Measurements from ENCODE around the gene ATF1. TPM values are rescaled to one million over a fixed set of nuclear protein-coding genes. Genes with fewer than 3 reads are reported as not detected.

Gene ATF1
- total and polyA plus RNA-seq, 4 donors, result 10.8 to 39.0 (median 26.7) TPM

DNA sequence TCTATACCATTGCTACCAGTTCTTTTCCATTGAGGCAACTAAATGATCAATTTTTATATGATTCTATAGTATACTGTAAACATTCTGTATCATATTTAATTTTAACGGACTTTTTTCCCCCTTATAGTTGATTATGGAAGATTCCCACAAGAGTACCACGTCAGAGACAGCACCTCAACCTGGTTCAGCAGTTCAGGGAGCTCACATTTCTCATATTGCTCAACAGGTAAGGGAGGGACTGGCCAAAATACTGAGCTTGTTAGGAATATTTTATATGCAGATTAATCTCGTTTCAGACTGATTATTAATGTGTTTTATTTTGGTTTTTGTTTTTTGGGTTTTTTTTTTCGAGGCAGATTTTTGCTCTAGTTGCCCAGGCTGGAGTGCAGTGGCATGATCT lies 16.1 kb downstream of the ATF1 start:
- H3K36me3 ChIP-seq (ENCODE audit: control insufficient read depth in 1 of 2, insufficient read depth in 2 of 2, low read length in 1 of 2), result no peaks in the 10 kb centered on the region
- WGBS, 2 donors, result 96 to 98% methylated on average over 4 of the region's 4 CpGs
- no peaks in the 10 kb centered on the region for H3K4me1 ChIP-seq (ENCODE audit: control insufficient read depth in 1 of 2, insufficient read depth in 2 of 2, low read length in 2 of 2)
- H3K27me3 ChIP-seq (ENCODE audit: control insufficient read depth in 1 of 2, insufficient read depth in 2 of 2, low read length in 1 of 2), result no peaks in the 10 kb centered on the region
- no peaks in the 10 kb centered on the region for H3K9me3 ChIP-seq (ENCODE audit: control insufficient read depth, low read length)
- intact Hi-C loops (cut with DNase I), result no loop called here
- H3K27ac ChIP-seq (ENCODE audit: low read depth in 1 of 2, low read length in 2 of 2), result no peak overlapping the region
- DNase-seq (no peak), ATAC-seq (ENCODE audit: low FRiP score) (no peak)
- no peak overlapping the region for H3K4me3 ChIP-seq (ENCODE audit: low read length in 2 of 2)

DNA sequence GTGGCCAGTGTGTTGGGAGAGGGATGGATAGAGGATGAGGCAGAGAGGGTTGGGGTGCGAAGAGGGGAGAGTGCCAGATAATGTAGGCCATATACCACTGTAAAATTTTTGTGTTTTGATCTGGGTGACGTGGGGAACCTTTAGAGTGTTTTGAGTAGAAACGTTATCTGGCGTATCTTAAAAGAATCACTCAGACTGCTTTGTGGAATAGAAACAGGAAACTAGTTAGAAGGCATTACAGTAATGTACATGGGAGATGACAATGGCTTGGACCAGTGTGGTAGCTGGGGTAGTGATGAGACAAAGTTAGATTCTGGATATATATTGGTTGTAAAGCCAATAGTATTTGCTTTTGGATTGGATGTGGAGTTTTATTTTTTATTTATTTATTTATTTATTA lies 20.6 kb downstream of the ATF1 start:
- ATAC-seq (ENCODE audit: low FRiP score), result no peak
- WGBS, 2 donors, result 88 to 94% methylated on average over 4 of the region's 4 CpGs
- intact Hi-C loops (cut with DNase I), result no loop called here

GRCh38 chr12:50785406-50786001 lies 21.6 kb downstream of the ATF1 start:
- Histone ChIP-seq H3K4me1 (ENCODE audit: control insufficient read depth in 1 of 2, insufficient read depth in 2 of 2, low read length in 2 of 2) (peaks cover 0 to 8% of the 10 kb centered on the region in 2 donors), H3K27ac (ENCODE audit: low read depth in 1 of 2, low read length in 2 of 2) (peak overlapping the region in 1 of 2 donors; percentile 40), H3K27me3 (ENCODE audit: control insufficient read depth in 1 of 2, insufficient read depth in 2 of 2, low read length in 1 of 2) (no peaks in the 10 kb centered on the region), H3K9me3 (ENCODE audit: control insufficient read depth, low read length) (no peaks in the 10 kb centered on the region), H3K4me3 (ENCODE audit: low read length in 2 of 2) (no peak overlapping the region), H3K36me3 (ENCODE audit: control insufficient read depth in 1 of 2, insufficient read depth in 2 of 2, low read length in 1 of 2) (no peaks in the 10 kb centered on the region)
- WGBS, 2 donors, result 89 to 93% methylated on average over 3 of the region's 3 CpGs
- DNase-seq (no peak), ATAC-seq (ENCODE audit: low FRiP score) (no peak)
- intact Hi-C loops (cut with DNase I), result no loop called here

More for the DNA sequence above, 20.6 kb downstream of the ATF1 start:
- Histone ChIP-seq H3K4me3 (ENCODE audit: low read length in 2 of 2) (no peak overlapping the region), H3K27me3 (ENCODE audit: control insufficient read depth in 1 of 2, insufficient read depth in 2 of 2, low read length in 1 of 2) (no peaks in the 10 kb centered on the region), H3K4me1 (ENCODE audit: control insufficient read depth in 1 of 2, insufficient read depth in 2 of 2, low read length in 2 of 2) (peaks cover 0 to 8% of the 10 kb centered on the region in 2 donors), H3K9me3 (ENCODE audit: control insufficient read depth, low read length) (no peaks in the 10 kb centered on the region), H3K36me3 (ENCODE audit: control insufficient read depth in 1 of 2, insufficient read depth in 2 of 2, low read length in 1 of 2) (no peaks in the 10 kb centered on the region), H3K27ac (ENCODE audit: low read depth in 1 of 2, low read length in 2 of 2) (no peak overlapping the region)
- DNase-seq, result no peak

DNA sequence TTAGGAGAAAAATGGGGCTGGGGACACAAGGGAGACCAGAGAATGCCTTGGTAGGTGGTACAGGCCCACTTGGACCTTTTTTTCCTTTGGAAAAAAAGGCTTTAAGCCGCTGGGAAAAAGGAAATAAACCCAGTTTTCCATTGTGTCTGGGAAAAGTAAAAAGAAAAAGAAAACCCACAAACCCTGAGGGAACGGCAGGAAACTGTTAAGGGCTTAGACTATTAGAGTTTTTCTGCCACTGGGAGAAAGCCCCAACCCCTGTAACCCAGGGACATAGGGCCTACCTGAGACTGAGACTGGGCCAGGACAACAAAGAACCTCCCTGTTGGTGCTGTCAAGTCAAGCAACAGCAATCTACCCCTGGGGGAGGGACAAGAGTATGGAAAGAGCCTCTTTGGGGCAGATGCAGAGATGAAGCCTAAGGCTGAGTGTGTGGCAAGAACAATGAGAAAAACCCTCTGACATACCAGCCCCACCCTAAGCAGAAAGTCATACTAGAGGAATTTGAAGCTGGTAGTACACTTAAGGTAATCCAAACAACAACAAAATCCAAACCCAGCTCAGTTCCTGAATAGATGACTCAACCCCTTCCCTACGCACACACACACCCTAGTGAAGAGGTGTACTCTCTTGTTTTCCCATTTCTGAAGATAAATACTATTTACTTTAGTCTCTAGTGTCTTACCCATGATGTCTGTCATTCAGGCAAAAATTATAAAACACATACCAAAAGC lies 22.8 kb downstream of the ATF1 start:
- H3K4me1 ChIP-seq (ENCODE audit: control insufficient read depth in 1 of 2, insufficient read depth in 2 of 2, low read length in 2 of 2), result peaks cover 0 to 8% of the 10 kb centered on the region in 2 donors
- intact Hi-C loops (cut with DNase I), result no loop called here
- H3K27ac ChIP-seq (ENCODE audit: low read depth in 1 of 2, low read length in 2 of 2), result peak overlapping the region in 1 of 2 donors; percentile 73
- H3K27me3 ChIP-seq (ENCODE audit: control insufficient read depth in 1 of 2, insufficient read depth in 2 of 2, low read length in 1 of 2), result no peaks in the 10 kb centered on the region
- H3K4me3 ChIP-seq (ENCODE audit: low read length in 2 of 2), result no peak overlapping the region
- H3K36me3 ChIP-seq (ENCODE audit: control insufficient read depth in 1 of 2, insufficient read depth in 2 of 2, low read length in 1 of 2), result no peaks in the 10 kb centered on the region
- H3K9me3 ChIP-seq (ENCODE audit: control insufficient read depth, low read length), result no peaks in the 10 kb centered on the region
- 58 to 68% methylated on average over 3 of the region's 3 CpGs for WGBS, 2 donors
- ATAC-seq (ENCODE audit: low FRiP score), result no peak
- DNase-seq, result no peak

- Histone ChIP-seq H3K36me3 (ENCODE audit: control insufficient read depth in 1 of 2, insufficient read depth in 2 of 2, low read length in 1 of 2) (no peaks in the 10 kb centered on the region), H3K9me3 (ENCODE audit: control insufficient read depth, low read length) (no peaks in the 10 kb centered on the region), H3K4me1 (ENCODE audit: control insufficient read depth in 1 of 2, insufficient read depth in 2 of 2, low read length in 2 of 2) (peaks cover 0 to 8% of the 10 kb centered on the region in 2 donors), H3K4me3 (ENCODE audit: low read length in 2 of 2) (no peak overlapping the region), H3K27me3 (ENCODE audit: control insufficient read depth in 1 of 2, insufficient read depth in 2 of 2, low read length in 1 of 2) (no peaks in the 10 kb centered on the region), H3K27ac (ENCODE audit: low read depth in 1 of 2, low read length in 2 of 2) (no peak overlapping the region)
- ATAC-seq (ENCODE audit: low FRiP score) (no peak), DNase-seq (no peak)
- WGBS, 2 donors, result 98% methylated on average over 2 of the region's 2 CpGs
- intact Hi-C loops (cut with DNase I), result no loop called here
Observed at GRCh38 chr12:50787618-50788017, 23.7 kb downstream of the ATF1 start.

GRCh38 chr12:50788561-50788960 lies 24.7 kb downstream of the ATF1 start:
- Histone ChIP-seq H3K9me3 (ENCODE audit: control insufficient read depth, low read length) (no peaks in the 10 kb centered on the region), H3K4me3 (ENCODE audit: low read length in 2 of 2) (no peak overlapping the region), H3K36me3 (ENCODE audit: control insufficient read depth in 1 of 2, insufficient read depth in 2 of 2, low read length in 1 of 2) (no peaks in the 10 kb centered on the region), H3K27me3 (ENCODE audit: control insufficient read depth in 1 of 2, insufficient read depth in 2 of 2, low read length in 1 of 2) (no peaks in the 10 kb centered on the region), H3K4me1 (ENCODE audit: control insufficient read depth in 1 of 2, insufficient read depth in 2 of 2, low read length in 2 of 2) (peaks cover 0 to 8% of the 10 kb centered on the region in 2 donors), H3K27ac (ENCODE audit: low read depth in 1 of 2, low read length in 2 of 2) (no peak overlapping the region)
- DNase-seq (no peak), ATAC-seq (ENCODE audit: low FRiP score) (no peak)
- 79 to 85% methylated on average over 3 of the region's 3 CpGs for WGBS, 2 donors
- intact Hi-C loops (cut with DNase I), result no loop called here

GRCh38 chr12:50790081-50790480 lies 26.2 kb downstream of the ATF1 start:
- no peaks in the 10 kb centered on the region for H3K9me3 ChIP-seq (ENCODE audit: control insufficient read depth, low read length)
- peaks cover 0 to 8% of the 10 kb centered on the region in 2 donors for H3K4me1 ChIP-seq (ENCODE audit: control insufficient read depth in 1 of 2, insufficient read depth in 2 of 2, low read length in 2 of 2)
- DNase-seq (no peak), ATAC-seq (ENCODE audit: low FRiP score) (no peak)
- H3K27ac ChIP-seq (ENCODE audit: low read depth in 1 of 2, low read length in 2 of 2), result no peak overlapping the region
- no peak overlapping the region for H3K4me3 ChIP-seq (ENCODE audit: low read length in 2 of 2)
- intact Hi-C loops (cut with DNase I), result no loop called here
- no peaks in the 10 kb centered on the region for H3K36me3 ChIP-seq (ENCODE audit: control insufficient read depth in 1 of 2, insufficient read depth in 2 of 2, low read length in 1 of 2)
- WGBS, 2 donors, result 94 to 96% methylated on average over 5 of the region's 5 CpGs
- H3K27me3 ChIP-seq (ENCODE audit: control insufficient read depth in 1 of 2, insufficient read depth in 2 of 2, low read length in 1 of 2), result no peaks in the 10 kb centered on the region

DNA sequence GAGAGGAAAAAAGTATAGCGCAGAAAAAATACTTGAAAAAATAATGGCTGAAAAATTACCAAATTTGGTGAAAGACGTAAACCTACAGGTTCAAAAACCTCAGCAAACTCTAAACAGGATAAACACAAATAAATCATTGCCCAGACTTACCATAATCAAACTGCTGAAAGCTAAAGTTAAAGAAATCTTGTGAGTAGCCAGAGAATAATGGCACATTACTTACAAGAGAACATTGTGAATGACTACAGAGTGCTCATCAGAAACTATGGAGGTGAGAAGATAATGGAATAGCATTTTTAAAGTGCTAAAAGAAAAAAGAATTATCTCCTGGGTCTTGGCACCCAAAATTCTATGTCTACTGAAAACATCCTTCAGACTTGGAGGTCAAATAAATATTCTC lies 36.0 kb downstream of the ATF1 start:
- Histone ChIP-seq H3K9me3 (ENCODE audit: control insufficient read depth, low read length) (peaks cover 2% of the 10 kb centered on the region), H3K4me3 (ENCODE audit: low read length in 2 of 2) (no peak overlapping the region), H3K36me3 (ENCODE audit: control insufficient read depth in 1 of 2, insufficient read depth in 2 of 2, low read length in 1 of 2) (peaks cover 0 to 3% of the 10 kb centered on the region in 2 donors), H3K27ac (ENCODE audit: low read depth in 1 of 2, low read length in 2 of 2) (no peak overlapping the region), H3K27me3 (ENCODE audit: control insufficient read depth in 1 of 2, insufficient read depth in 2 of 2, low read length in 1 of 2) (no peaks in the 10 kb centered on the region), H3K4me1 (ENCODE audit: control insufficient read depth in 1 of 2, insufficient read depth in 2 of 2, low read length in 2 of 2) (no peaks in the 10 kb centered on the region)
- 96 to 99% methylated on average over 2 of the region's 2 CpGs for WGBS, 2 donors
- DNase-seq (no peak), ATAC-seq (ENCODE audit: low FRiP score) (no peak)
- intact Hi-C loops (cut with DNase I), result no loop called here
